Measurements from ENCODE around the gene PSMD12.
"Not testable (repeated sequence)": the region's sequence is repeated elsewhere in the genome, so short reads cannot be mapped to it uniquely, and the experiment has no call there.

PSMD12 gene
- total RNA-seq: 43.5 to 71.7 (median 48.1) reads per million in 4 experiments

DNA sequence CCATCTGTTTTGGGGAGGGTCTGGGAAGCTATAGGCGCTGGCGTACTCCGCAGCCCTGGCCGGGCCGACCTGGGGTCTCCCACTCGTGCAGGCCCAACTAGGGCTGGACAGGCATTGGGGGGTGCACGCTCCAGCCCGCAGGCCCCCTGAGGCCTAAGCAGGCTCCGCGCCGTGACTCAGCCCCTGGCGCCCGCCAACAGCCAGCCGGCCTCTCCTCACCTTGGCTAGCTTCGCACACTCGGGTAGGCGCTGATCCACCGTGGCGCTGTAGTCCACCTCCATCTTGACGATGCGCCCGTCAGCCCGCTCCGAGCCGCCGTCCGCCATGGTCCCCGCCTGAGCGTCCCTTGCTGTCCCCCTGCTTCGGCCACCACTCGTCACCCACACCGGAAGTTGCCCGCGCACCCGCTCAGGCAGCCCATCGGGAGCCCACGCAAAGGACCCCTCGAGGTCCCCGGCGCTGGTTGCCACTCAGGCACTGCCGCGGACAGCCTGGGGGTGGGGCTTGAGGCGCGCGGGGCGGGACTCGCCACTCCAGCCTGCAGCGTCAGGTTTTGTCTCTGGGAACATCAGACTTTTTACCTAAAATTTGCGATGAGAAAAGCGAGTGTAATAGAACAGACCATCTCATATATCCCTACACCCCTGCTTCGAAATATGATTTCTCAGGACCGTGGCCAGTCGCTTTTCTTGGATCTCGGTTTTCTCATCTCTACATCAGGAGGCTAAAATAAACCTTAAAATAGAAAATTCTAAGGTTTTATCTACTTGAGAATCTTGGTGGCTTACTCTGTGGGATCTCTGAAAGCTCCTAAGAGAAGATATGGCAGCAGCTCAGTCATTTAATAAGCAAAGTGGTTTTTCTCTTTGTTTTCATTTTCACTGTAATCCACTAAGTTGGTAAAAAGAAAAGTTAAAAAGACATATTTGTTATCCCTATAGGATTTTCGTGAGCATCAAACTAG lies at the start of gene PSMD12:
Gene PSMD12, minus strand, starts transcription at position 385 of the 965 bp plus-strand sequence. Its CDS starts 58 bp downstream, at position 327.
- DNase-seq: peak; percentile 90

DNA sequence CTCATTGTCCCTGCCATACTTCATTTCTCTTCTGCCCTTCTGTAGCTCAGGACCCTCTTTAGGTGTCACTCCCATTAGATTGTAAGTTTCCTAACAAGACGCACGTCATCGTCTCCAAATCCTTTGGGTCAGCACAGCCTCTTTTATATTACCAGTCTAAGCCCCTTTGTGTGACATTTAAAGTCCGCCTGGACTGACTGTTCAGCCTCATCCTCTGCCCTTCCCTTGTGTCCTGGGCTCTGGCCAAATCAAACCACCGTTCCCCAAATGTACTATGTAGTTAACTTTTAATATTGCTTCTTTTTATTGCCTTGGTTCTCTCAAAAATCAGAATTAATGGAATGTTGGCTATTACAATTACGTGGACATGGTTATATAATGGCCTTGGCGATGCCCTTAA lies 48.9 kb upstream of the PSMD12 start:
- DNase-seq: no peak

DNA sequence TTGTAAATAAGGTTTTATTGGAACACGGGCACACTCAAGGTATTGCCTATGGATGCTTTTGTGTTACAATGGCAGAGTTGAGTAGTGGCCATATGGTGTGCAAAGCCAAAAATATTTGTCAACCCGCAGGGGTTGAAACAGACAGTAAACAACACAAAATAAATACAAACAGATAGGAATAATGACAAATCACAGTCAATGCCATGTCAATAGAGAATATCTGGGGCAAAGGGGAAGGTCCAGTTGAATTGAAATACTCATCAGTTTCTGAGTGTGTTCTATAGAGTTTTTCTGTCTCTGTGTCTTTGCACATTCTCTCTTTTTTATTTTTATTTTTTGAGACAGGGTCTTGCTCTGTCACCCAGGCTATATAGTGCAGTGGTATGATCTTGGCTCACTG lies 48.2 kb upstream of the PSMD12 start:
- no peak for DNase-seq

DNA sequence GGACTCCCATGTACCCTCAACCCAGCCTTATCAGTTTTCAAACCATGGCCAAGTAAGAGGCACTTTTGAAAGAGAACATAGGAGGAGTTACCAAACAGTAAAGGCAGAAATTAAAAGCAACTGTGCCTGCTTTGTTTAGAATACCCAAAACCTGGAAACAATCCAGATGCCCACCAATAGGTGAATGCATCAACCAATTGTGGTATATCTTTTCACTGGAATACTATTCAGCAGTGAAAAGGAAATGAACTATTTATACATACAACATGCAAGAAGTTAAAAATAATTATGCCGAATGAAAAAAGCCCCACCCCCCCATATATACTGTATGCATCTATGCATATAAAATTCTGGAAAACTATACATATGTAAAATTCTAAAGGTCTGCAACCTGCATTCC lies 47.8 kb upstream of the PSMD12 start:
- no peak for DNase-seq

DNA sequence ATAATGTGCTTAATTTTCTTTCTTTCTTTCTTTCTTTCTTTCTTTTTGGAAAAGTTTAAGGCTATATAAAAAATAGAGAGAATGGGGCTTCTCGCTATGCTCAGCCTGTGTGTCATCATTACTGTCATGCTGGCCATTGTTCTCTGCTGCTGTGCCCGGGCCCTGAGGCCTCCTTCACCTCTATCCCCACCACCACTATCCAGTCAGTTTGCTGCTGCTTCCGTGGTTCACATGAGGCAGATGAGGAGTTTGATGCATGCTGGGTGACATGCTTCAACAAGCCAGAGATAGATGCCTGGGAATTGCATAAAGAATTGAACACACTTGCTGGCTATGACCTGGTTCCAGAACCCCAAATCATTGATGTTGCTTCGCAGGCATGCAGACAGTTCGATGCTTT lies 47.0 kb upstream of the PSMD12 start:
- DNase-seq: no peak

DNA sequence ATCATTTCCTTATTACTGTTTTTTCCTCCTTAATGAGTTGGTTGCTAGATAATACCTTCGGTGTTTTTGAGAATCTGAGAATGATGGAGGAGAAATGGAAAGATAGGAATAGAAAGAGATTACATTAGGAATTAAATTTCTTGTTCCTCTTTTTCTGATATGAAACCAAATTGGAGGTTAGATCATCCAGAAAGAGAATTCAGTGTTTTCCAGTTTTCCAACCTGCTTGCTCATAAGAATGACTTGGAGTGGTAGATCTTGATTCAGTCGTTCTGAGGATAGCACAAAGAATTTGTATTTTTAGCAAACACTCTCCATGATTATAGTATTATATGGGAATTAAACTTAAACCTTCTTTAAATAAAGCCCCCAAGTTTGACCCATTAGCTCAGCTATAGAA lies 46.6 kb upstream of the PSMD12 start:
- no peak for DNase-seq

DNA sequence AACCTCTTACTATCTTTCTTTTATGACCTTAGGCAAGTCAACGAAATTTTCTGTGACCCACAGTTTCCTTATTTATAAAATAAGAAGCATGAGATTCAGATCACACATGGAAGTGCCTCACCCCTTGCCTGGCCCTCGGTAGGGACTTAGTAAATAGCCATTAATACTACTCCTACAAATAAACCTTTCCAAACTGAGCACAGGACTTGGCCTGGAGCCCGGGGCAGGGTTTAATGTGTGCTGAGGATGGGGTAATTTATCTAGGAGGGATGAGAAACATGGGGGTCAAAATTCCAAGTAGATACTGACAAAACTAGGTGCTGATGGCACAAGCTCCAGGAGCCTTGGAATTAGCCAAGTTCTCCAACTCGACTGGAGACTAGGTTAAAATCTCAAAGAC lies 45.7 kb upstream of the PSMD12 start:
- no peak for DNase-seq

DNA sequence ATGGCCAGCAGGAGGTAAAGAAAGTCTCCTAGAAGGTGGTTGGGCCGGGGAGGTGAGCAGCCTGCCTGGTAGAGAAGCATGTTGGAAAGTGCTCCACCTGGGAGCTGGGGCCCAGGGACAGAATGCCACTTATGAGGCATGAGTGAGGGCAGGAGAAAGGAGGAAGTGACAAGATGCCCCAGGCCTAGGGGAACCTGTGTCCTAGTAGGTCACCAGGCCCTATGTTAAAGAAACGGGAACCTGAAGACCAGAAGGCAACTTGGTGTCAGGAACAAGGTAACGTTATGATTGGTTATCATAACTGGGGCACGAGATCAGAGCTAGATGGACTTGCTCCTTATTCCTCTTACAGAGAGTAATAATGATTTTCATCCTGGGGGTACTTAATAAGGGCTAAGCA lies 45.0 kb upstream of the PSMD12 start:
- DNase-seq: no peak

DNA sequence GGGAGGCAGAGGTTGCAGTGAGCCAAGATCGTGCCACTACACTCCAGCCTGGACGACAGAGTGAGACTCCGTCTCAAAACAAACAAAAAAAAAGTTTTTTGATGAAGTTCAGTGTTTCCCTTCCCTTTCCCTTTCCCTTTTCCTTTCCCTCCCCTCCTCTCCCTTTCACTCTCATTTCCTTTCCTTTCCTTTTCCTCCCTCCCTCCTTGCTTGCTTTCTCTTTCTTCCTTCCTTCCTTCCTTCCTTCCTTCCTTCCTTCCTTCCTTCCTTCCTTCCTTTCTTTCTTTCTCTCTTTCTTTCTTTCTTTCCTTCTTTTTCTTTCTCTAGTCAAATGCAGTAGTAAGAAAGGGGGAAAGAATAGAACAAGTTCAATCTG lies 42.1 kb upstream of the PSMD12 start:
- not testable (repeated sequence) for DNase-seq

DNA sequence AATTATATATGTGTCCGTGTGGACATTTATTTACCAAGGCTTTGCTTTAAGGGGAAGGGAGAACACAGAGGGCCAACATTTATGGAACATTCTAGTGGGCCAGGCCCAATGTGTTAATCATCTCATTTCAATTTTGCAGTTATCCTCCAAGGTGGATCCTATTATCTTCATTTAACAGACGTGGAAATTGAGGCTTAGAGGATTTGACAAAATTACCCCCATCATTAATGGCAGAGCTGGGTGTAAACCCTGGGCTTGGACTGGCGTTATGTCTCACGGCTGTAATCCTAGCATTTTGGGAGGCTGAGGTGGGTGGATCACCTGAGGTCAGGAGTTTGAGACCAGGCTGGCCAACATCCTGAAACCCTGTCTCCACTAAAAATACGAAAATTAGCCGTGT lies 37.1 kb upstream of the PSMD12 start:
- no peak for DNase-seq

DNA sequence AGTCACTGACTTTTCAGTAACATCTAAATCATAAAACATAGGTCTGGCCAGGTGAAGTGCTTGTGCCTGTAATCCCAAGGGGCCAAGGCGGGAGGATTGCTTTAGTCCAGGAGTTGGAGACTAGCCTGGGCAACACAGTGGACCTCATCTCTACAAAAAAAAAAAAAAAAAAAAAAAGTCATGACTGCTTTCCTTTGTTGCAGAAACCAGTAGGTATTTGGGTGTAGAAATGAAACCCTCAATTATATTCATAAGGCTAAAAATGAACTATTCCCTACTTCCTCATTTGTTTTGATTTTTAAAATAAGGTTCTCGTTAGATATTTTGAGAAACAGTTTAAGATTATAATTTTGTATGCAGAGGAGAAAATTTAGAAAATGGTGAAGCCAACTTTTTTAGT lies 36.7 kb upstream of the PSMD12 start:
- no peak for DNase-seq

DNA sequence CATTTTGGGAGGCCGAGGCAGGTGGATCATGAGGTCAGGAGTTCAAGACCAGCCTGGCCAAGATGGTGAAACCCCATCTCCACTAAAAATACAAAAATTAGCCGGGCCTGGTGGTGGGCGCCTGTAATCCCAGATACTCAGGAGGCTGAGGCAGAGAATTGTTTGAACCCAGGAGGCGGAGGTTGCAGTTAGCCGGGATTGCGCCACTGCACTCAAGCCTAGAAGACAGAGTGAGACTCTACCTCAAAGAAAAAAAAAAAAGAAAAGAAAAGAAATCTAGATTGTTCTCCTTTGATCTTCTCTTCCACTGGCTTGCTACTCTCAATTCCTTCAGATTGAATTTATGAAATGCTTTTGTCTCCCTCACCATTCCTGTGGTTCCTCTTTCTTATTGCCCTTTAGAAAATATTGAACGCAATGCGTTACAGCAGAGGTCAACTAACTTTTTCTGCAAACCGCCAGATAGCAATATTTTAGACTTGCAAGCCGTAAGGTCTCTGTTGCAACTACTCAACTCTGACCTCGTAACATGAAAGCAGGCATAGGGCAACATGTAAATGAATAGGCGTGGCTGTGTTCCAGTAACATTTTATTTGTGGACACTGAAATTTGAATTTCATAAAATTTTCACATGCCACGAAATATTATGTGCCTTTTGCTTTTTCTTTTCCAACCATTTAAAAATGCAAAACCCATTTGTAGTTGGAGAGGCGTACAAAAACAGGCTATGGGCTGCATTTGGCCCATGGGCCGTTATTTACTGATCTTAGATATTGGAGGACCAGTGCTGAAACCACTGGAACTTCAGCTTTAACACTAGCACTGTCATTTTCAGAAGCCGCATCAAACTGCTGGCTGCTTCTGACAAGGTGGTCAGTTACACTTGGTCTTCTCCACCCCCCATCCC lies 35.5 kb upstream of the PSMD12 start:
- DNase-seq: no peak

DNA sequence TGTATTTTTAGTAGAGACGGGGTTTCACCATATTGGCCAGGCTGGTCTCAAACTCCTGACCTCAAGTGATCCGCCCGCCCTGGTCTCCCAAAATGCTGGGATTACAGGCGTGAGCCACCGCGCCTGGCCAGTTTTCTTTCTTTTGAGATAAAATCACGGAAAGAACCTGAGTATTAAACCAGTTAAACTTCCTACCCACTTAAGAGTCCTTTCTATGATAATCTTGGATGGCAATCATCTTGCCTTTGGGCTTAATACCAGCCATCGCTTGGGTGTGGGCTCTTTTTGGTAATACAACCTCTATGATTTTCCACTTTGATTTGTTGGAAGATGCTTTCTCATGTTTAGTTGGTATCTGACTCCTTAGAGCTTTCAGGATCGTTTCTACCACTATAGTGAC lies 34.7 kb upstream of the PSMD12 start:
- no peak for DNase-seq

DNA sequence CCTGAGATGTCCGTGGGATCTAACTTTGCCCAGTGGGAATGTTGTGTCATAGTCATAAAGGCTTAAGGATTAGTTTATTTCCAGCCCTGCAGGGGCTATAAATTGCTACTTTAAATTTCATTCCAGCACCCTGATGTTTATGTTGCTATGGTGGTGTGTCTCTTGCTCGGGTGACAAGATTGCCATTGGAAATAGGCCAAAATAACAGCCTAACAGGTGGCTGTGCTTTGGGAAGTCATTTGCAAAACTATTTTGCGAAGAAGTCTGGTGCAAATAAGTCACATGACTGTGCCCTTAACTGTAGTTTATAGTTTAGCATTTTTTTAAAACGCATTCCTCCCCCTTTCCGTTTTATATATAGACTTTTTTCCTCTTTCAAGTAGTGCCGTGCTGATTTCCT lies 33.8 kb upstream of the PSMD12 start:
- no peak for DNase-seq

DNA sequence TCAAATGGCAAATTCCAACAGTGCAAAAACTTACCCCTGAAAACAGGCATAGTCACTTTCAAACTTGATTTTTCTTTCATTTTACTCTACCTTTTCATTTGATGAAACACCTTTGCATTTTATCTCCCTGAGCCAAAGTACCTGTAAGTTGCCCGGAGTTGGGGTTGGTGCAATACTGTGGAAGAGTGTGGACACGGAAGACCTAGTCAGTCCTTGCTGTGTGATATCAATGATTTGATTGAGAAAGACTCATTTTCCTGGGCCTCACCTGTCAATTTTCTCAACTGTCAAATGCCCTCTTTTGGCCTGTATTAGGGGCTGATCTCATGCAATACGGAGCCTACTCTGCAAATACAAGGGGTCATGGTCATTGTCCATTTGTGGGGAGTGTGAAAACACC lies 33.3 kb upstream of the PSMD12 start:
- no peak for DNase-seq

DNA sequence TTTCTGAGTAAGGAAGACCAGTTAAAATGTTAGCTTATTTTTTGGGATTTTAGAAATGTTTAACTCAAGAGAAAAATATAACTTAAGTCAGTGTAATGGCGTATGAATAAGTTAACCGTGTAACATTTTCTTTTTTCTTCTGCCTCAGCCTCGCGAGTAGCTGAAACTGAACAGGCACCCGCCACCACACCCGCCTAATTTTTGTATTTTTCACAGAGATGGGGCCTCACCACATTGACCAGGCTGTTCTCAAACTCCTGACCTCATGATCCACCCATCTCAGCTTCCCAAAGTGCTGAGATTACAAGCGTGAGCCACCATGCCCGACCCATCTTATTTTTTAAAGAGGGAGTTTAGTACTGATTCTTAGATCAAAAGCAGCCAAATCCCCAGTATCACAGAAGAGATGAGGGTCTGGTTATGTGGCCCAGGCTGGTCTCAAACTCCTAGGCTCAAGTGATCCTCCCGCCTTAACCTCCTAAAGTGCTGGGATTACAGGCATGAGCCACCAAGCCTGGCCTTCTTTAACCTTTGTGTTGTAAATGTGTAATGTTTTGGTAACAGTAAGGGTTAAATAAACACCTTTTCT lies 27.5 kb upstream of the PSMD12 start:
- DNase-seq: no peak

DNA sequence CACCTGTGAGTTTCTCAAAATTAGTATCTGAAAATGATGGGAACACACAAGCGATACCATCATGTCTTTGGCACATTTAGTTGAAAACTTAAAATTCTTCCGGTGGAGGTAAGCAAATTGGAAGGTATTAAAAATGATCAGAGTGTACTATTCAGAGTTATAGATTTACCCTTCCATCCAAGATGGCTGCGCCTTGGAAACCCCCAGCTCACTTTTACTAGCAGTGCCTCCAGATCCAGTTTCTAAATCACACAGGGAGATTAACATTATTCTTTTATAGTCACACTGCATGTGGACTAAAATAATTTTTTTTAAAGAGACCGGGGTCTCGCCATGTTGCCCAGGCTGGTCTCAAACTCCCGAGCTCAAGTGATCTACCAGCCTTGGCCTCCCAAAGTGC lies 25.7 kb upstream of the PSMD12 start:
- no peak for DNase-seq

DNA sequence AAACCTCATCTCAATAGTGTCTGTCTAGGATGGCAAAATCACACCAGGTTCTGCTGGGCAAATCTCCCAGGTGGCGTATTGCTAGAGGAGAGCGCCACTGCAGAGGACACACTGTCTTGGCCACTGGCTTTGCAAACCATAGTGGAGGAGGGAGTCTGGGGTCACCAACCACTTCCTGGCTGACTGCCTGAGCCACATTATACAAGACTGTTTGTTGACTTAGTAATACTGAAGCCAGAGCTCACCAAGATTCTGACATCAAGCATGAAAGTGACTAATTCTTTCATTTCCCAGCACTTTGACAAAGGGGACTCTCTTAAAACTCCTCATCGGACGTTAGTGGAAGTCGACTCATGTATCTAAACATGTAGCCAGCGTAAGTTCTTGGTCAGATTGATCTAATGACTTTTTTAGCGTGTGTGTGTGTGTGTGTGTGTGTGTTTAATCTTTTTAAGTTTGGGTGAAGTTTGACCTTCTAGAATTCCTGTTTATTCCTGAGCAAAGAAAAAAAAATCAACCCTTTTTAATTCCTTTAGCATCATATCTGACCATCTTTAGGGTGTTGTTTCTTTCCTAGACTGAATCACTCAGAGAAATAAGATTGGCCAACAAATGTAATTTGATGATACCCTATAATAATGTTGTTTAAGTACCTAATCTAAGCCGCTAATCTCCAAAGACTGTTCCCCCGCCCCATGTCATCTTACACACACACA lies 24.4 kb upstream of the PSMD12 start:
- peak; percentile 5 for DNase-seq

DNA sequence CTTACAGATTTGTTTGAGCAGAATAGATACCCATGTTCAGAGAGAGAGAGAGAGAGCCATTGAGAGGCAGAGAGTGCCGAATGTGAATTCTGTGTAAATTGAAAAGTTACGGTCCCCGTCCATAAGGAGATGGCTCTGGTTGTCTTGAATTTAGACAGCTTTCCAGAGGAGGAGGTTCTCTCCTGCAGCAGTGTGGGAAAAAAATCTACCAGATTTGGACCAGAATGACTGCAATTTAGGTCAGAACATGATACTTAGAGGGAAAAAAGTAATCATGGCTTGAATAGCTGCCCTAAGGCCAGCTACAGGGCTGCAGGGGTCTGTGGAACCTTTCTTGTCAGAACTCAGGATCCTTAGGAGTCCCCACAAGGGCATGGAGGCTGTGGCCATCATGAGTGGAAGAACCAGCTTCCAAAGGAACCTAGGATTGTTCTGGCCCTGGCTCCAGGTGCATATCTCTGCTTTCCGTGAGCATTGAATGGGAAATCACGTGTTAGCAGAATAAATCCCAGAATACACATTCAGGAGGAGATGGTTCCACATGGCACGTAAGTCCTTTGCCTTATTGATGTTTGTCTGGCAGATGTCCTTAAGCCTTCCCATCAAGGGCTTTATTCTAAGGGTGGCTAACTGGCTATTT lies 23.7 kb upstream of the PSMD12 start:
- DNase-seq: no peak

DNA sequence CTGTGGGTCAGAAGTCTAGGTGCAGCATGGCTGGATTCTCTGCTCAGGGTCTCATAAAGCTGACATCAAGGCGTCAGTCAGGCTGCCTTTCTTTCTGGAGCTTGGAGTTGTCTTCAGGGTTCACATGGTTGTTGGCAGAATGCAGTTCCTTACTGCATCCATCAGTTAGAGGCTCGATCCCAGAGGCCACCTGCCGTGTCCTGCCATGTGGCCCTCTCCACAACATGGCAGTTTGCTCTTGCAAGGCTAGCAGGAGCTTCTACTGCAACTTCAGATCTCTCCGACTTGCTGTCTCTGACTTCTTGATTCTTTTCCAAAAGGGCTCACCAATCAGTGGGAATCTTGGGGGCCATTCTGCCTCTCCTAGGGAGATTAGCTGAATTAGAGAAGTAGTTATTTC lies 22.6 kb upstream of the PSMD12 start:
- DNase-seq: no peak

DNA sequence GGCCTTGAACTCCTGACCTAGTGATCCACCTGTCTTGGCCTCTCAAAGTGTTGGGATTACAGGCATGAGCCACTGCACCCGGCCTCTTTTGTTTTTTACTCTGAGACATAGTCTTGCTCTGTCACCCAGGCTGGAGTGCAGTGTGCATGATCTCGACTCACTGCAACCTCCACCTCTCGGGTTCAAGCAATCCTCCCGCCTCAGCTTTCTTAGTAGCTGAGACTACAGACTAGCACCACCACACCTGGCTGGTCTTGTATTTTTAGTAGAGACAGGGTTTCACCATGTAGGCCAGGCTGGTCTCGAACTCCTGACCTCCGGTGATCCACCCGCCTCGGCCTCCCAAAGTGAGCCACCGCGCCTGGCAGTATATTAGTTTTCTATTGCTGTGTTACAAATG lies 22.2 kb upstream of the PSMD12 start:
- not testable (repeated sequence) for DNase-seq

DNA sequence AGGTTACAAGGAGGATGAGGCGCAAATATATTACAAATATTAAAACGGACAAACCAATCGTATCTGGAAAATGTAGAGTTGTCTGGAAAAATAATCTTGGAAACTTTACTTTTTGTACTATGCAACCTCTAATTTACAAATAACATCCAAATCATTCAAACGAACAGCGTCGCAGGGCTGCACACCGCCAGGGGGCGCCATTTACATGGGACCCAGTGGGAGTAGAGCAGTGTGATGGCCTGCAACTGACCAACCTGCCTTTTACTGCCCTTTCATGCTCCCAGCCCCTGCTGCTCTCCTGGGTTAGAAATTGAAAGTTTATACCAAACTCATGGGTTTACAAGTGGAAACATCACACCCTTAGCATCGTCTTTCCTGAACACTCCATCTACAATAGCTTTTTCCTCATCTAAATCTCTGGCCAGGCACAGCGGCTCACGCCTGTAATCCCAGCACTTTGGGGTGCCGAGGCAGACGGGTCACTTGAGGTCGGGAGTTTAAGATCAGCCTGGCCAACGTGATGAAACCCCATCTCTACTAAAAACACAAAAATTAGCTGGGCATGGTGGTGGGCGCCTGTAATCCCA lies 20.7 kb upstream of the PSMD12 start:
- peak; percentile 31 for DNase-seq

All from effector CD8-positive, alpha-beta T cell (primary cell).